Measurements from ENCODE around the gene TFAP2E.

The TFAP2E gene

DNA sequence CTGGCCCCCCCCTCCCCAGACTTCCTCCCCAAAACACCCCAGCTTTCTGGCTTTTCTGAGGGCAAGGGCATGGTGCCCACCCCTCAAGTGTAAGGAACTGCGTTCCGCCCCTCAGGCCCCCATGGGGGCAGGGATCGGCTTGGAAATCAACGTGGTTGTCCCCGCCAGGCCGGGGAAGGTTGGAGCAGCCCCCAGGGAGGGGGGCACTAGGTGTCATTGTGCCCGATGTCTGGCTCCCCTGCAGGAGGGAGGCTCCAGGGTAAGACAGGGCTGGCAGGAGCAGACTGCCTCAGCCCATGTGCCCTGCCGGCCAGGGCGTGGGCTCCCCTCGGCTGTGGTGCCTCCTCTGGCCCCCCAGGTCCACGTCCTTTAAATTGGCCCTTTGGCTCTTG lies 7.4 kb upstream of the TFAP2E start:
- Histone ChIP-seq H2BK15ac (replicated peaks; ENCODE audit: low read depth) (no peak overlapping the region), H3K4me3 (ENCODE audit: low read length) (no peak overlapping the region), H3K79me1 (ENCODE audit: low read length) (peaks cover 4% of the 10 kb centered on the region), H3K23ac (ENCODE audit: low read length) (no peak overlapping the region), H2BK120ac (ENCODE audit: low read depth, low read length) (no peak overlapping the region), H4K8ac (ENCODE audit: low read depth, low read length) (no peak overlapping the region), H3K18ac (ENCODE audit: low read length) (no peak overlapping the region), H3K79me2 (ENCODE audit: control insufficient read depth, insufficient read depth, low read length) (no peaks in the 10 kb centered on the region), H3K27ac (ENCODE audit: low read depth, low read length) (no peak overlapping the region), H3K4me1 (ENCODE audit: control insufficient read depth, low read depth, low read length) (no peaks in the 10 kb centered on the region), H3K27me3 (ENCODE audit: insufficient read depth, low read length, poor library complexity) (no peaks in the 10 kb centered on the region), H3K4ac (ENCODE audit: low read depth, low read length) (no peak overlapping the region), H2BK5ac (ENCODE audit: low read length) (no peak overlapping the region), H3K4me2 (ENCODE audit: low read length) (no peak overlapping the region), H2AK5ac (ENCODE audit: low read length) (no peak overlapping the region), H3K56ac (ENCODE audit: low read length) (no peak overlapping the region), H3K36me3 (ENCODE audit: control insufficient read depth, insufficient read depth, low read length) (peaks cover 4% of the 10 kb centered on the region), H3K9ac (ENCODE audit: low read length) (no peak overlapping the region), H4K5ac (ENCODE audit: low read length) (no peak overlapping the region)
- no peak for DNase-seq
- no CpG with 5 or more reads among the region's 11 CpGs for WGBS (ENCODE audit: extremely low coverage, insufficient coverage, low lambda C conversion rate)

DNA sequence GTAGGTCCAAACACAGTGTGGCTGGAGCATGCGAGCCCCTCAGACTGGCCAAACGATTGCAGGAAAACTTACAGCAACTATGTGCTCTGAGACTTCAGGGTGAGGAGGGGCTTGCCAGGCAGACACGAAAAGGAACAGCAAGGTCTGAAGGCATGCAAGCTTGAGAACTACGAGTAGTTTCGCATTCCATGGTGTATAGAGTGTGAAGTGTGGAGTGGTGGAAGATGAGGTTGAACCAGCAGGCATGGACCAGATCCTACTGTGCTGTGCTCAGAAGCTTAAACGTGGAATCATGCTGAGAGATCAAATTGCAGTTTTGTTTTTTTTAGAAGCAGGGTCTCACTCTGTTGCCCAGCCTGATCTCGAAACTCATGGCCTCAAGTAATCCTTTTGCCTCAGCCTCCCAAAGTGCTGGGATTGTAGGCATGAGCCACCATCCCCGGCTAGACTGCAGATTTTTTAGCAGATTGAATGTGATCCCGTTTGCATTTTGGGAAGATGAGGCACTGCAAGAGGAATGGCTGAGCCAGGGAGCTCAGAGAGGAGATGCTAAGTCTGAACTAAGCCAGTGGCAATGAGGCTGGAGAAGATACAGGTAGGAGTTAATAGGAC lies 5.1 kb upstream of the TFAP2E start:
- Histone ChIP-seq H3K4me1 (ENCODE audit: control insufficient read depth, low read depth, low read length) (peaks cover 2% of the 10 kb centered on the region), H2BK5ac (ENCODE audit: low read length) (no peak overlapping the region), H4K5ac (ENCODE audit: low read length) (no peak overlapping the region), H3K36me3 (ENCODE audit: control insufficient read depth, insufficient read depth, low read length) (peaks cover 1% of the 10 kb centered on the region), H3K9ac (ENCODE audit: low read length) (no peak overlapping the region), H2AK5ac (ENCODE audit: low read length) (no peak overlapping the region), H3K27me3 (ENCODE audit: insufficient read depth, low read length, poor library complexity) (peaks cover 16% of the 10 kb centered on the region), H3K4me2 (ENCODE audit: low read length) (no peak overlapping the region), H3K56ac (ENCODE audit: low read length) (no peak overlapping the region), H3K79me1 (ENCODE audit: low read length) (no peaks in the 10 kb centered on the region), H3K18ac (ENCODE audit: low read length) (no peak overlapping the region), H3K27ac (ENCODE audit: low read depth, low read length) (no peak overlapping the region), H3K4me3 (ENCODE audit: low read length) (no peak overlapping the region), H2BK15ac (replicated peaks; ENCODE audit: low read depth) (no peak overlapping the region), H2BK120ac (ENCODE audit: low read depth, low read length) (no peak overlapping the region), H4K8ac (ENCODE audit: low read depth, low read length) (no peak overlapping the region), H3K4ac (ENCODE audit: low read depth, low read length) (no peak overlapping the region), H3K79me2 (ENCODE audit: control insufficient read depth, insufficient read depth, low read length) (no peaks in the 10 kb centered on the region), H3K23ac (ENCODE audit: low read length) (no peak overlapping the region)
- no CpG with 5 or more reads among the region's 9 CpGs for WGBS (ENCODE audit: extremely low coverage, insufficient coverage, low lambda C conversion rate)
- DNase-seq = peak; percentile 56

DNA sequence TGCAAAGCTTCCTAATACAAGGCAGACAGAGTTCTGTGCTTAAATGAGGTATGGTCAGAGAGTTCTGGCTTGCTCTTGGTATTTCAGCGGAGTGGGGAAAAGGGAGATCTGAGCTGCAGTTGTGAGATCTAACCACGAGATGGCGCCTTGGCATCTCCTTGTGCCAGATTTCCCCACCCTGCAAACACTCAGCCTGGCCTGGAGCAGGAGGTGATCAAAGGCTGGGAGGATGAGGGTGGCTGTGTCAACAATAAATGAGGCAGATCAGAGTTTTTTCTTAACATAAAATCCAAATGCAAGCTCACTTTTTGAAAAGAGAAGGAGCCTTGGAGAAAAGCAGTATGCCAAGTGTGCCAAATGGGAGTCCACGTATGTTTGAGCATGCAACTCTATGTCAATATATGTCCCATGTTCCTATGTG lies 4.1 kb upstream of the TFAP2E start:
- H3K56ac ChIP-seq (ENCODE audit: low read length) = no peak overlapping the region
- no peak overlapping the region for H2BK120ac ChIP-seq (ENCODE audit: low read depth, low read length)
- H2AK5ac ChIP-seq (ENCODE audit: low read length) = no peak overlapping the region
- H3K4me1 ChIP-seq (ENCODE audit: control insufficient read depth, low read depth, low read length) = peaks cover 2% of the 10 kb centered on the region
- H3K79me1 ChIP-seq (ENCODE audit: low read length) = no peaks in the 10 kb centered on the region
- no peak overlapping the region for H3K4me2 ChIP-seq (ENCODE audit: low read length)
- DNase-seq = peak; percentile 79
- H4K5ac ChIP-seq (ENCODE audit: low read length) = no peak overlapping the region
- H3K18ac ChIP-seq (ENCODE audit: low read length) = no peak overlapping the region
- H3K4ac ChIP-seq (ENCODE audit: low read depth, low read length) = no peak overlapping the region
- no peak overlapping the region for H2BK5ac ChIP-seq (ENCODE audit: low read length)
- no peaks in the 10 kb centered on the region for H3K79me2 ChIP-seq (ENCODE audit: control insufficient read depth, insufficient read depth, low read length)
- WGBS (ENCODE audit: extremely low coverage, insufficient coverage, low lambda C conversion rate) = no CpG with 5 or more reads among the region's 4 CpGs
- H3K27ac ChIP-seq (ENCODE audit: low read depth, low read length) = no peak overlapping the region
- H3K9ac ChIP-seq (ENCODE audit: low read length) = no peak overlapping the region
- no peak overlapping the region for H2BK15ac ChIP-seq (replicated peaks; ENCODE audit: low read depth)
- no peak overlapping the region for H4K8ac ChIP-seq (ENCODE audit: low read depth, low read length)
- peaks cover 26% of the 10 kb centered on the region for H3K27me3 ChIP-seq (ENCODE audit: insufficient read depth, low read length, poor library complexity)
- no peak overlapping the region for H3K4me3 ChIP-seq (ENCODE audit: low read length)
- H3K23ac ChIP-seq (ENCODE audit: low read length) = no peak overlapping the region
- peaks cover 1% of the 10 kb centered on the region for H3K36me3 ChIP-seq (ENCODE audit: control insufficient read depth, insufficient read depth, low read length)

DNA sequence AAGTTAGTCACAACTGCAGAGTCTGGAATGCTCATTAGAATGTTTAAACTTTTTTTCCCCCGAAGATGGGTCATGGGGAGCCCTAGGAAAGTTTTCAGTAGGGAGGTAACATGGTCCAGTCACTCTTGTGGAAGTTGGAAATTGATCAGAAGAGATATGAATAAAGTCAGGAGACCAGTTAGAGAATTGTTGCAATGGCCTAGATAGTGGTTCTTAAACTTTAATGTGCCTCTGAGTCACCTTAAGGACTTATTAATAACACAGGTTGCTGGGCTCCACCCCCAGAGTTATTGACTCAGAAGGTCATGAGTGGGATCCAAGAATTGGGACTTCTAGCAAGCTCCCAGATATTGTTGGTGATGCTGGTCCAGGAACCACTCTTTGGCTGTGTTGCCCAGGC lies 3.2 kb upstream of the TFAP2E start:
- no peak overlapping the region for H2AK5ac ChIP-seq (ENCODE audit: low read length)
- no peak overlapping the region for H2BK15ac ChIP-seq (replicated peaks; ENCODE audit: low read depth)
- DNase-seq = no peak
- no peak overlapping the region for H3K56ac ChIP-seq (ENCODE audit: low read length)
- no peak overlapping the region for H3K4me2 ChIP-seq (ENCODE audit: low read length)
- H3K4me1 ChIP-seq (ENCODE audit: control insufficient read depth, low read depth, low read length) = peaks cover 2% of the 10 kb centered on the region
- no peak overlapping the region for H3K4me3 ChIP-seq (ENCODE audit: low read length)
- H3K27me3 ChIP-seq (ENCODE audit: insufficient read depth, low read length, poor library complexity) = peaks cover 35% of the 10 kb centered on the region
- H3K4ac ChIP-seq (ENCODE audit: low read depth, low read length) = no peak overlapping the region
- no peaks in the 10 kb centered on the region for H3K36me3 ChIP-seq (ENCODE audit: control insufficient read depth, insufficient read depth, low read length)
- no peak overlapping the region for H4K8ac ChIP-seq (ENCODE audit: low read depth, low read length)
- no peak overlapping the region for H2BK5ac ChIP-seq (ENCODE audit: low read length)
- H3K27ac ChIP-seq (ENCODE audit: low read depth, low read length) = no peak overlapping the region
- WGBS (ENCODE audit: extremely low coverage, insufficient coverage, low lambda C conversion rate) = no CpG with 5 or more reads among the region's 1 CpG
- no peaks in the 10 kb centered on the region for H3K79me2 ChIP-seq (ENCODE audit: control insufficient read depth, insufficient read depth, low read length)
- H3K18ac ChIP-seq (ENCODE audit: low read length) = no peak overlapping the region
- no peak overlapping the region for H3K23ac ChIP-seq (ENCODE audit: low read length)
- H2BK120ac ChIP-seq (ENCODE audit: low read depth, low read length) = no peak overlapping the region
- no peaks in the 10 kb centered on the region for H3K79me1 ChIP-seq (ENCODE audit: low read length)
- H3K9ac ChIP-seq (ENCODE audit: low read length) = no peak overlapping the region
- H4K5ac ChIP-seq (ENCODE audit: low read length) = no peak overlapping the region

- Histone ChIP-seq H2BK5ac (ENCODE audit: low read length) (no peak overlapping the region), H3K4ac (ENCODE audit: low read depth, low read length) (no peak overlapping the region), H3K27me3 (ENCODE audit: insufficient read depth, low read length, poor library complexity) (peaks cover 43% of the 10 kb centered on the region), H3K36me3 (ENCODE audit: control insufficient read depth, insufficient read depth, low read length) (no peaks in the 10 kb centered on the region), H3K18ac (ENCODE audit: low read length) (no peak overlapping the region), H4K8ac (ENCODE audit: low read depth, low read length) (no peak overlapping the region), H2BK120ac (ENCODE audit: low read depth, low read length) (no peak overlapping the region), H3K4me2 (ENCODE audit: low read length) (no peak overlapping the region), H2BK15ac (replicated peaks; ENCODE audit: low read depth) (no peak overlapping the region), H3K4me1 (ENCODE audit: control insufficient read depth, low read depth, low read length) (peaks cover 4% of the 10 kb centered on the region), H3K79me1 (ENCODE audit: low read length) (no peaks in the 10 kb centered on the region), H4K5ac (ENCODE audit: low read length) (no peak overlapping the region), H2AK5ac (ENCODE audit: low read length) (no peak overlapping the region), H3K79me2 (ENCODE audit: control insufficient read depth, insufficient read depth, low read length) (no peaks in the 10 kb centered on the region), H3K56ac (ENCODE audit: low read length) (no peak overlapping the region), H3K27ac (ENCODE audit: low read depth, low read length) (no peak overlapping the region), H3K4me3 (ENCODE audit: low read length) (no peak overlapping the region), H3K9ac (ENCODE audit: low read length) (no peak overlapping the region), H3K23ac (ENCODE audit: low read length) (no peak overlapping the region)
- no peak for DNase-seq
- WGBS (ENCODE audit: extremely low coverage, insufficient coverage, low lambda C conversion rate) = no CpG with 5 or more reads among the region's 10 CpGs
Measured at GRCh38 chr1:35570589-35571137, 2.5 kb upstream of the TFAP2E start.

DNA sequence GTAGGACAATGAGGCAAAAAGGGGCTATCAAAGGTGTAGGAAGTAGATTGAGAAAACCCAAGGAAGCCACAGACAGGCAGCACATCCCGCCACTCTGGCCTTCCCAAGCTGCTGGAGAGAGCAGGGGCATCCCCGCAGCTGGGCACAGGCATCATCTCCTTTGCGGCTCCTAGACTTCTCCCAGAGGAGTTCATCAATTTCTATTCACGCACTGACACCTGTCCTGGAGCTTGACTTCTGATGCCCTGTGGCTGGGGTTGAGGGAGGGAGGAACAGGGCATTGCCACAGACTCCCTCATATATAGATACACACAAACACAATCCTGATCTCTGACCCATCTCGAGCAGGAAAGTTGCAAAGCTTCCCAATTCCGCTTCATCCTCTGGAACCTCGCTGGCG lies 1.9 kb upstream of the TFAP2E start:
- no peak overlapping the region for H2BK5ac ChIP-seq (ENCODE audit: low read length)
- H3K9ac ChIP-seq (ENCODE audit: low read length) = no peak overlapping the region
- WGBS (ENCODE audit: extremely low coverage, insufficient coverage, low lambda C conversion rate) = no CpG with 5 or more reads among the region's 8 CpGs
- no peak overlapping the region for H2BK15ac ChIP-seq (replicated peaks; ENCODE audit: low read depth)
- H3K4me1 ChIP-seq (ENCODE audit: control insufficient read depth, low read depth, low read length) = peaks cover 4% of the 10 kb centered on the region
- no peaks in the 10 kb centered on the region for H3K36me3 ChIP-seq (ENCODE audit: control insufficient read depth, insufficient read depth, low read length)
- peaks cover 45% of the 10 kb centered on the region for H3K27me3 ChIP-seq (ENCODE audit: insufficient read depth, low read length, poor library complexity)
- no peak for DNase-seq
- no peak overlapping the region for H3K27ac ChIP-seq (ENCODE audit: low read depth, low read length)
- no peak overlapping the region for H3K56ac ChIP-seq (ENCODE audit: low read length)
- no peak overlapping the region for H3K4ac ChIP-seq (ENCODE audit: low read depth, low read length)
- no peaks in the 10 kb centered on the region for H3K79me1 ChIP-seq (ENCODE audit: low read length)
- no peak overlapping the region for H4K5ac ChIP-seq (ENCODE audit: low read length)
- no peak overlapping the region for H2BK120ac ChIP-seq (ENCODE audit: low read depth, low read length)
- H3K4me3 ChIP-seq (ENCODE audit: low read length) = no peak overlapping the region
- no peak overlapping the region for H4K8ac ChIP-seq (ENCODE audit: low read depth, low read length)
- no peak overlapping the region for H3K4me2 ChIP-seq (ENCODE audit: low read length)
- no peak overlapping the region for H3K18ac ChIP-seq (ENCODE audit: low read length)
- H2AK5ac ChIP-seq (ENCODE audit: low read length) = no peak overlapping the region
- no peaks in the 10 kb centered on the region for H3K79me2 ChIP-seq (ENCODE audit: control insufficient read depth, insufficient read depth, low read length)
- H3K23ac ChIP-seq (ENCODE audit: low read length) = no peak overlapping the region

Data from mesendoderm (in vitro differentiated cells).